ENCODE measurements around the gene MTHFD2. TPM values are rescaled to one million over a fixed set of nuclear protein-coding genes. Genes with fewer than 3 reads are reported as not detected.

The MTHFD2 gene
- total and polyA plus RNA-seq, 2 of the 8 experiments (the other 6 are each of a cell fraction or from before 2014, with no cell fraction given), result 99.5 to 291 TPM

GRCh38 chr2:74253306-74253970 lies 55.0 kb downstream of the MTHFD2 start (continued):
- no peak for TF ChIP-seq CHD7 (IDR thresholded peaks at IDR 0.05; ENCODE audit: insufficient replicate concordance, low read length)
- TF ChIP-seq POLR2A (IDR thresholded peaks at IDR 0.05; ENCODE audit: control extremely low read depth in 1 of 2, low read depth in 2 of 2, low read length in 2 of 2), result no peak
- no peak for TF ChIP-seq CBX8 (IDR thresholded peaks at IDR 0.05; ENCODE audit: borderline replicate concordance, low read depth, low read length)
- TF ChIP-seq TAF7 (optimal IDR thresholded peaks at IDR 0.05; ENCODE audit: borderline replicate concordance, low read depth, low read length), result no peak
